ENCODE measurements around the gene CDH16. TPM values are rescaled to one million over a fixed set of nuclear protein-coding genes. Genes with fewer than 3 reads are reported as not detected.

The CDH16 gene
- total RNA-seq, 1 donor from 2014 or later: 8.7 TPM

DNA sequence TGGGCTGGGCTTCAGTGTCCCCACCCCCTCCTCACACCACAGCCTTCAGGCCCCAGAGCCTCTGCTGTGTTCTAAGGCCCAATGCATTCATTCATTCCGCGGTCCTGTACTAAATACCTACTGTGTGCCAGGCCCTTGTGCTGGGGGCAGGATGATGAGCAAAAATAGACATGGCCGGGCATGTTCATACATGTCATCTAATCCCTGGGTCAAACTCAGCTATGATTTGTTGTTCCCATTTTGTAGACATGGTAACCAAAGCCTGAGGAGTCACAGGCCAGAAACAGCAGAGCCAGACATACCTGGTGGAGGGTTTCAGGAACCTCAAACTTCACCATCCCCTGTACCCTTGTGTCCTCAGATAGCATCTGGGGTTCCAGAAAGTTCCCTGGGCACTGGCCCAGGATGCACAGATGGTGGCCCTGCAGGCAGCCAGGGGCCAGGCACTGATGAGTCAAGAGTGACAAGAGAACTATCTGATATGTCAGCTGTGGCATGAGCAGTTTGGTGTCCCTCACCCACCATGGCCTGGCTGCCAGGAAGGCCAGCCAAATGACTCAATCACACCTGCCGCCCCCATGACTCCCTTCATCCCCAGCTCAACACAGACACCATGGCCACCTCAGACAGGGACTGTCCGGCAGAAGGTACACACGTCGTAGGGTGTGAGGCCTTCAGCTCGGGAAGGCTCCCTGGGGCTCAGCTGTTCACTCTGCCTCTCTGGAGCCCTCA lies 9.4 kb upstream of the CDH16 start:
- DNase-seq (ENCODE audit: low spot score): no peak

DNA sequence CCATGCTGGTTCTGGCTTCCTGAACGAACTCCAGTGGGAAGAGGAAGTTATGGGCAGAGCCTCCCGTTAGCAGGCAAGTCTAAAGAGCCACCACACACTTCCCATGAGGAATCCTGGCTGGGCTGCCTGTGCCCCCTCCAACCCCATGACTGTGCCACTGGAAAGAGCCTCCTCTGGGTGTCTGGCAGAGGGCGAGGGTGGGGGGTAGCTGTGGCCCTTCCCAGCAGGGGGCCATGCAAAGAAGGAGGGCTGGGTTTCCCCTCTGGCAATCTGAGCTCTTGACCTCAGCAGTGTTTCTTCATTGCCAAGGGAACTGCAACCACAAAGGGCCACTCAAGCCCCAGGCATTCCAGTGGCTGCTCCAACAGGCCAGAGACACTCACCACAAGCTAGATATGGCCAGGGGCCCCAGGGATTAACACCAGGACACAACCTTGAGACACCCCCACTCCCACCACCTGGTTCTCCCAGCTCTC lies 8.3 kb upstream of the CDH16 start:
- DNase-seq (ENCODE audit: low spot score): no peak

DNA sequence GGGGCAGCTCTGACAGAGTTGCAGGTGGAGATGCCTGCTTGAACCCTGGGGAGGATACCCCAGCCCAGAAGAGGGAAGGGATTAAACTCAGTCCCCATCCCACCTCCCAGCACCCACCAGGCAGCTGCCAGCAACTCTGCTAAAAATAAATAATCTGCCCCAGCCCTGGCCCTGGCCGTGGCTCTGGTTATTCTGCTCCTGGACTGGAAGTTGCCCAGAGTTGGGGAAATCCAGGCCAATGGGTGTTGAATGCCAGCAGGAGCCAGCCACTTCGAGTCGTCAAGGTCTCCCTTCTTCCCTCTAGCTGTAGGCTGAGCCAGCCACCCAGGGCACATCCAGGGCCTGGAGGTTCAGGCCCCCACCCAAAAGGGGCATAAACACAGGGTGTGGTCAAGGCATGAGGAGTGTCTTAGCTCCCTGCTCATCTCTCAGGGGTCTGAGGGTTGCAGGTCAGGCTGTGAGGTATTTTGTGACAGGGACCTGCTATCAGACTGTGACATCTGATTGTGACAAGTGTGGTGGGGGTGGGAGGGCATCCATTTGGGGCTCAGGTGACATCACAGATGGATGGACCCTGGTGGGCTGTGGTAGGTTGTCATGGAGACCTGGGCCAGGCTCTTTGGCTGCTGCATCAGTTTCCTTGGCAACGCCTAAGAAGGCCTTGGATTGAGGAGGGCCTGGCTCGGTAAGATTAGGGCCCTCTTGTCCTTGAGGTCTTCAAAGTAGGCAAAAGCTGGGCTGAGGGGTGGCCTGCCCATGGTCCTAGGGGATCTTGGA lies 7.7 kb upstream of the CDH16 start:
- DNase-seq (ENCODE audit: low spot score): no peak

DNA sequence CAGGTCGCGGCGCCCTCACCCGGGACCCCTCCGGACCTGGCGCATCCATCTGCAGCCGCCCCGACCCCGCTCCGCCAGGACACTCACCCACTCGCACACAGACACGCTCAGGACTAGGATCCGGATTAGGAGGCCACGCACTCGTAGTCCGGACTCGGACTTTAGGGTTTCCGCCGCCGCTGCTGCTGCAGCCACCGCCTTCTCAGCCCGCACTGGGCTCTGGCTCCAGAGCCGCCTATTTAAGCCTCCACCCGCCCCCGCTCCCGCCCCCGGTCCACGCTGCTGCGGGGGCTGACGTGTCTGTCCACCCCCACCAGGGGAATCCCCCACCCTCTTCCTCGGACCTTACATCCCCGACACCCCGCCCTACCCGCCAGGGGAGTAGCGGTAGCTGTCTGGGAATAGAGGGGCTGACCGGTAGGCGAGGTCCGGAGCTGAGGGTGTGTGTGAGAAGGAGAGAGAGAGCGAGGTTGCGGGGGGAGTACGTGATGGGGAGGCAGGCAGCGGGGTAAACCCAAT lies 6.7 kb upstream of the CDH16 start, which contains the start of gene RRAD:
TSS of gene RRAD (minus strand) at position 214 of the 519 bp plus-strand sequence. CDS start 356 bp downstream, outside the sequence.
- no peak for DNase-seq (ENCODE audit: low spot score)

DNA sequence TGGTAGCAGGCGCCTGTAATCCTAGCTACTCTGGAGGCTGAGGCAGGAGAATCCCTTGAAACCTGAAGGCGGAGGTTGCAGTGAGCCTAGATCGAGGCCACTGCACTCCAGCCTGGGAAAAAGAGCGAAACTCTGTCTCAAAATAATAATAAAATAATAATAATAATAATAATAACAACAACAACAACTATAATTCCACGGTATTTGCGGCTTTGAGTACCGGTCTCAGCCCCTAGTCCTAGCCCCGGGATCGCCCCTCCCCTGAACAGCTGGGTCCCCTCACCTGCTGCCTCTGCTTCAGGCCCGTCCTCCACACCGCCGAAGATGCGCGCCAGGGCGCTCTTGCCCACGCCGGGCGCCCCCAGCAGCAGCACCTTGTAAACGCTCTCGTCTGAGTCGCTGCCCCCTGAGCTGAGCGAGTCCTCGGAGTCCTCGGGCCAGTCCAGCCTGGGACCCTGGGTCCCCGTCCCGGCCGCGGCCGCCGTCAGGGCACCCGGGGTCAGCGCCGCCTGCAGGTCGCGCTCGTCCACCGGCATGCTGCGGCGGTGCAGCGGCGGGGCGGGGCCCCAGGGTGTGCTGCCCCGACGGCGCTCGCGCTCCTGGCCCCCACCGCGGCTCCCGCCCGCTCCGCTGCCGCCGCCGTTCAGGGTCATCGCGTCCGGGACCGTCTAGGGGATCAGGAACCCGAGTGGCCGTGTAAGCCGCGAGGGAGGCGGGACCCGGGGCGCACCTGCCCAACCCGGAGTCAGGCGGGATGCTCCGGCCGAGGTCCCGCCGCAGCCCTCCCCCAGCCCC lies 6.0 kb upstream of the CDH16 start:
- DNase-seq (ENCODE audit: low spot score): no peak

DNA sequence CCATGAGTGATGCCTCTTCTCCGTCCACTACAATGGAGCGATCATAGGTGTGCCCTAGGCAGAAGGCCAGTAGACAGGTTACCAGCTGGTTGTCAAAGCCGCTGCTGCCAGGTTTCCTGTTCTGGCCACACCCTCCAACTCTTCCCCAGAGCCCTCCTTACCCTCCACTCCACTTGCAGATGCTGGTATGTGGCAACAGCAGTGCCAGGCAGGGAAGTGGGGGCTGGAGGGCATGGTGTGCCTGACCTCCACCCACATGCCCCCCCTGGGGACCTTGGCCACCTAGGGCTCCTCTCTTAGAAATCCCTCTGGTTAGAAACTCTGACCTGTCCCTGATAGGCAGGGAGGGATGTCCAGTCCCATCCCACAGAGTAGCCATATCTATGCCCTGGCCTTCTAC lies 5.2 kb upstream of the CDH16 start:
- DNase-seq (ENCODE audit: low spot score): no peak

DNA sequence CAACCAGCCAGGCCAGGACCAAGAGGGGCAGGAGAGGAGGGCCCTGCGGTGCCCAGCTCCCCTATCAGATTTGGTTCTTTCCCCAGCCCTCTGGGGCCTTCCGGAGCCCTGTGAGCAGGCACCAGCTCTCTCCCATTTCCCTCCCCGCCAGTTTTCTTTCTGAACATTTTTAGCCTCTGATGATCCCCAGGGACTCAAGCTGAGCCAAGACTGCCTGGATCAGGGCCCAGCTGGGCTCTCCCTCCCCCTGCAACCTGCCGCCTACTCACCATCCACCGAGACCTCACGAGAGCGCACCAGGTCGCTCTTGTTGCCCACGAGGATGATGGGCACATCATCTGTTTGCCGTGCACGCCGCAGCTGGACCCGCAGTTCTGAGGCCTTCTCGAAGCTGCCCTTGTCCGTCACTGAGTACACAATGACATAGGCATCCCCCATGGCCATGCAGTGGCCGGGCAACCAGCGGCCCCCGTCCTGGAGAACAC lies 4.6 kb upstream of the CDH16 start:
- DNase-seq (ENCODE audit: low spot score): no peak

DNA sequence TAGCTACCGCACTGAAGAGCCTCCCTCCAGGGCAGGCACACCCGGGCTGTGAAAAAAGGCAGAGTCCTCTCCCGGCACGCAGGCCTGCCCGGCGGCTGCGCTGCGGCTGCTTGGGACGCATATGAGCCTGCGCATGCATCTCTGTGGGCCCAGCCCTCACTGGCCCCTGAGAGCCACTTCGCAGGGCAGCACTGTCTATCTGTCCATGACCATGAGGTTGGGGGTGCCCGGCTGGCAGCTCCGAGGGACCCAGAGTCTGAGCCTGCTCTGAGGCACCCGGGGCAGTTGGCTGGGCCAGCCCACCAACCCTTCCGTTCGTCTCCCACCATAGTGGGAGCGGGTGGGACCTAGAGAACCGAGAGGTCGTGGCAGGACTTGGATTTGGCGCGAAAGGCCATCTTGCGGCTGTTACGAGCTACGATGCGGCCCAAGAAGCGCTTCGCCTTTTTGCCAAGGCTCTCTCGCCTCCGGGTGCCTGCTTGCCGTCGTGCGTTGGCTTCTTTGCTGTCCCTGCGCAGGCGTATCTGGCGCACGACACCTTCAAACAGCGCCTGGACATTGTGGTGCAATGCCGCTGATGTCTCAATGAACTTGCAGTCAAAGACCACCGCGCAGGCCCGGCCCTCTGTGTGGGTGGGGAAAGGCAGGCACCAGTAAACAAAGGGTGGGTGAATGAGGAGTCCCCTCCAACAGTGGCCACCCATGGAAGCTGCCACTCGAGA lies 3.2 kb upstream of the CDH16 start:
- DNase-seq (ENCODE audit: low spot score): no peak

DNA sequence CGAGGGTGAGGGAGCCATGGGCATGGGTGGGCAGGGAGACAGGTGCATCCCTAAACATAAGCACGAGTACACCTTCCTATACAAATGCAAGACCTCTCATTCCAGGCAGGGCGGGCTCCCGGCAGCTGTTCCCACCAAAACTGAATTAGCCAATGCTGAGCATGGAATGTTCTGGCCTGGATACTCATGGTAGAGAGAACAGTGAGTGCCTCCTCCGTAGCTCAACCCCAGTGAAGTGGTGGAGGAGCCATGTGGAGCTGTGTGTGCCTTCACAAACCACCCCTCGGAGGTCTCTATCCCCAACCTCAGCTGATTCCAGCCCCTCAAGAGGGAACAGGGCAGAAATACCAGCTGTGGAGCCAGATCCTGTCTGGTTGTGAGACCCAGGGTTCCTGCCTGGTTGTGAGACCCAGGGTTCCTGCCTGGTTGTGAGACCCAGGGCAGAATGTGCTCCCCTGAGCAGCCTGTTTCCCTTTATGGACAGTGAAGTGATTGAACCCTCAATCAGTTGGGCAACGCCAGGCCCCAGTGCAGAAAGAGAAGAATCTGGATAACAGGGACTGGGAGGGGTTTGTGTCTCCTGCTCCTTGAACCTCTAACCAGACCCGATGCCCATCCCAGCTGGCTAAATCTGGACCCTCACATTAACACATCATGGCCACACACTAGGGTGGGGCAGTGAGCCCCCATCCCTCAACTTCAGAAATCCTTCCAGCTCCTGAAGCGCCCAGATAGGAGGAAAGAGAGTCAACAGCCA lies 2.4 kb upstream of the CDH16 start:
- no peak for DNase-seq (ENCODE audit: low spot score)

DNA sequence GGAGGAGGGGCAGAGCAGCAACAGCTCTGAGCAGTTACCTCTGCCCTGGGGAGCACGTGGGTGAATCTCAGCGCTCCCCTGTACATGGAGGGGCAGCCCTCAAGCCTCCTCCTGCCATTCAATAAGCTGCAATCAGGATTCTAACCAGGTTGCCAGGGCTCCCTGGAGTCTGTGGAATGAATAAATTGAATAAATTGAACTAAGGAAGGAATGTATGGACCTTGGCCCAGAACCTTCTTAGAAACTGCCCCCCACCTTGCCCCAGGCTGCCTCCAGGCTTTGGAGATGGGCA lies 1.6 kb upstream of the CDH16 start:
- no peak for DNase-seq (ENCODE audit: low spot score)

DNA sequence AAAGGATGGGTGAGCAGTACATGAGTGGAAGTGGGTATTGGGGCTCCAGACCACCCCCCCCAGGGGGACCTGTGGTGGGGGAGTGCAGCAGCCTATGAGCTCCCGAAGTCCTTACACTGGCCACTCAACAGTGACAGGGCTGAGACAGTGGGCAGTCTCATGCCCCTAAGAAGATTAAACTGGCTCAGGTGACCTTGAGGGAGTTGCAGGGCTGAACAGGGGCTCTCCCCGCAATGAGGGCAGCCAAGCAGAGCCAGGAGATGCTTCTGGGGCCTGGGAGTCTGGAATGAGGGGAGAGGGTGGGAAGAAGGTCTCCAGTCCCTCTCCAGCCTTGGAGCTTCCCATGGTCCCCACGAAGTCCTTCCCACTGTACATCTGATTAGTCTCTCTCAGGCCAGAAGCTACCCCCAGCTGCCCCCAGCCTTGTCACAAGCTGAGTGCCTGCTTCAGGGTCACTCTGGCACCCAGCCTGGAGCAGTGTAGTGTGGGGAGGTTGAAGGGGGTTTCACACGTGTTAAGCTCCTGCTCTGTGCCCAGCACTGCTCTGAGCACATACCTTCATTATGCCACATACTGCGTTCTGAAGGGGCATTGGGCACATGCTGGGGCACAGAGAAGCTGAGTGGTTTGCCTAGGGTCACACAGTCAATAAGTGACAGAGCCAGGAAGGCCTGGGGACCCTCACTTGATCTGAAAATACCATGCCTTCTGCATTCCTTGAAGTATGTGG lies 1.0 kb upstream of the CDH16 start:
- DNase-seq (ENCODE audit: low spot score): no peak

DNA sequence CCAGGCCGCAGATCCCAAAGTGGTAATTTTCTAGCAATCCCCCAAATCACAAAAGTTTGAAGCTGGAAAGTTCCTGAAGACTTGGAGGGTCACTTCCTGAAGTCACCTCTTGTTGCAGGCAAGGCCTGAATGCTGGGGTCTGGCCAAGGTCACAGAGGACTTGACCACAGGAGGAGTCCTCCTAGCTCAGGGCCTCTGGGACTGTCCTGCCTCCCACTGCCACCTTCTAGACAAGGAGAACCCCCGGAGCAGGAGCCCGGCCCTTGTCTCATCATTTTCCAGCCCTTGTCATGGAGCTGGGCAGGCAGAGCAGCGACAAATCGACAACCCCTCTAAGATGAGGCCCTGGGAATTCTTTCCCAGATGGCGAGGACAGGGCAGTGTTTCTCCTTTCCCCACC lies 330 bp downstream of the CDH16 start:
- DNase-seq (ENCODE audit: low spot score): no peak

DNA sequence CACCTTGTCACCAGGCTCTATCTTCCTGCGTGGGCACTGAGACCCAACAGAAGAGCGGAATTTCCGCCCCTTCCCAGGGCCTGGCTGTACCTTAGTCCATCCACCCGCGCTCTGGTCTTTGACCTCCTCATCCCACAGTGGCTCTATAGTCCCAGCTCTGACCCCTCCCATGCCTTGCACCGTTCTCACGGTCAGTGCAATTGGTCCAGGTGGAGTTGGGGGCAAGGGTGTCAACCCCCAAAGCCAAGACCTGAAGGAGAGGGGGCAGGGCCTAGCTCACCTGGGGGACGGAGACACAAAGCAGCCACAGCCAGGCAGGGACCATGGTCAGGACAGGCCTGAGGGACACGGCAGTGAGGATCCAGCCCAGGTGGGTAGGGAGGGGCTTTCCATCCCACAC lies 944 bp downstream of the CDH16 start:
- no peak for DNase-seq (ENCODE audit: low spot score)

DNA sequence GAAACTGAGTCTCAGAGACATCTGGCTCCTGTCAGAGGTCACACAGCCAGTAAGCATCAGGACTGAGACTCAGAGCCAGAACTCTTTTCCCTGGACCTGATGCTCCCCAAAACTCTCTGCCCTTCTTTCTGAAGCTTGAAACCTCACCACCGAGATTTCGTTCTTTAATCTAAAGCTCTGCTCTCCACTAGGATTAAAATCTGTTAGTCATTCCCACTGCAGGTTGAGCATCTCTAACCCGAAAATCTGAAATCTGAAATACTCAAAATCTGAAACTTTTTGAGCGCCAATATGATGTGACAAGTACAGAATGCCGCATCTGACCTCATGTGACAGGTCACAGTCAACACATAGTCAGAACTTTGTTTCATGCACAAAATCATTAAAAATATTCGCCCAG lies 2.2 kb downstream of the CDH16 start:
- no peak for DNase-seq (ENCODE audit: low spot score)

DNA sequence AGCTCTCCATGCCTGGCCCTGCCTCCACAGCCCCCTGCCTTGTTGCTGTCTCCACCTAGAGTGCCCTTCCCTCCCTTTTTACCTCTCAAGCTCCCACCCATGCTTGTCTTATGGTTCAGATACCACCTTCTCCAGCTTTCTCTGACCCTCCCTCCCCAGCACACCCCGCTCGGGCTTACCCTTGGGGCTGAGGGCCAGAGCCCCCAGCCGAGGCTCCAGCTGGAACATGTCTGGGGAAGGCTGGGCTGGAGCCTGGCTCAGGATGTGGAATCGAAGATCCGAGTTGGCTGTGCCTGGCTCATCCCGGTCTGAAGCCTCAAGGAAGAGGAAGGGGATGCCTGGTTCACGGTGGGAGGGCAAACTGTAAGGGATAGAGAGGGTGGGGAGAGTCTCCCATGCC lies 3.6 kb downstream of the CDH16 start:
- DNase-seq (ENCODE audit: low spot score): no peak

DNA sequence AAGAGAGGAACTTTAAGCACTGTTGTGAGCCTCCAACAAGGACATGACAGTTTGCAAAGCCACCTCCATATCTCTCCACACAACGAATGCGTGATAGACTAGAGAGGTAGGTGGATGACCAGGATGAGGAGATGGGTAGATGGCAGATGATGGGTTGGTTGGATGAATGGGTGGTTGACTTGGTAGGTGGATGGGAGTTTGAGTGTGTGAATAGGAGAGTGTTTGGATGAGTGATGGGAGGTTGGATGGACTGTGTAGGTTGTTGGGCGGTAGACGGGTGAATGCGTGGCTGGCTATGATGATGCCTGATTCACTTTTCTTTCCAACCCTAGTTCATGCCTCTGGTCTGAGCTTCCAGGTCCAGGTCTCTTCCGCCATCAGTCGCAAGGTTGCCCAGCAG lies 4.1 kb downstream of the CDH16 start:
- no peak for DNase-seq (ENCODE audit: low spot score)

DNA sequence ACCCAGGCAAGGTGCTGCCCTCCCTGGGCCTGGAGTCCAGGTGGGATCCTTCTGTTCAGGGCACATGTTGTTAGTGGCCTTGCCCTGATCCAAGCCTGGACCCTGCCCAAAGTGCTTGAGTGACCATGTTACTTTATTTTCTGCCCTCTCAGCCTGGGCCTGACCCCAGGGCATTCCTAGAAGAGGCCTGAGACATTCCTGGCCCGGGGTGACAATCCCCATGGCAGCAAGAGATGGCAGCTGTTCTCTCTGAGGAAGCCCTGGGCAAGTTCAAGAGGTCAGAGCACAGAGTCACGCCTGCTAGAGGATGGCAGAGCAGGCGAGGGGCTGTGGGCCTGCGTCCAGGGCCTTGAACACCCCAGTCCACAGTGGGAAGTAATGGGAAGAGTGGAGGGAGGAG lies 5.0 kb downstream of the CDH16 start:
- DNase-seq (ENCODE audit: low spot score): no peak

DNA sequence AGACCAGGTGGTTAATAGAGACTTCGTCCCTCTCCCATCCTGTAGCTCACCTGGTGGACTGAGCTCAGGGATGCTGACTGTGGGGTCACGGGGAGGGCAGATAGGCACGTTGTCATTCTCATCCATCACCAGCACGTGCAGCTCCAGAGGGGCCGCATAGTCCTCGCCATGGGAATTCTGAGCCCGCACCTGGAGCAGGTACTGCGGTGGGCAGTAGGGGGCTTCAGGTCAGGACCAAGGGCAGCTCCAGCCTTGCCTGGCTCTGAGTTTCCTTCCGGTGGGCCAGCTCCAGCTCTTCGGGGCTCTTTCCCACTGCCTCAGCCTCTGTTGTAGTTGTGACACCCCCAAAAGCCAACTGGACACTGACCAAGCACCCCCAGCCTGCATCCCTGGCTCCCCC lies 5.6 kb downstream of the CDH16 start:
- no peak for DNase-seq (ENCODE audit: low spot score)

DNA sequence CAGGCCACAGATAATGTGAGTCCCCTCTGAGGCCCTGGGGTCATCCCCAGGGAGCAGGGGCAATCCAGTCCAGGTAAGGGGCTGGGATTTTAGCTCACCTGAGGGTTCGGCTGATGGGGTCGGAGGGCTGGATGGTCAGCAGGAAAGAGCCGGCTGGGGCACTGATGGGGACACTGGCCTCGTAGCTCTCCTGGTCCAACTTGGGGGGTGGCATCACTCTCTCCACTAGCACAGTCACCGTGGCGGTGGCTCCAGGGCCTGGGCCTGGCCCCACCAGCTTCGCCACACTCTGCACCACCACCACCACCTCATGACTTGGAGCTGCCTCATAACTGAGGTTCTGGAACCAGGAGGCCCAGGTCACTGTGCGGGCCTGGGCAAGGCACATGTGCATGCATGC lies 6.9 kb downstream of the CDH16 start:
- no peak for DNase-seq (ENCODE audit: low spot score)

DNA sequence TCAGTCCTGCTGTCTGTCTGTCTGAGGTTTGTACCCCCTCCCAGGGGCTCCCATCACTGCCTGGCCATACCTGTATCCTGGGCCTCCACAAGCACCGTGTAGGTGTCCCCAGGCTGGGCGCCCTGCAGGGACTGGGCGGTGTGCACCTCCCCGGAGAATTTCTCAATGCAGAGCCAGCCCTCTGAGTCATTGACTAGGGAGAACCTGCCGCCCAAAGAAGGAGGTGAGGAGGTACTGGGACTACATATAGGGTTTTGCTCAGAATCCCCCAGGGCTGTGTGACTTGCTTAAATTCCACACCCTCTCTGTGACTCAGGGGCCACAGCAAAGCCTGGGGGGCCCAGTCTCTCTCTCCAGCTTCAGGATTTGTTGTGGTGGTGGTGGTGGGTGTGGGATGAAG lies 7.6 kb downstream of the CDH16 start:
- no peak for DNase-seq (ENCODE audit: low spot score)

Measured in mucosa of gallbladder (tissue), 1 donor.